GM03348 (cell line): Measurements from ENCODE around the gene EGFR.

Experiments used
- DNase-seq: peaks from one replicate; pipeline ENCODE4 v3.0.0; 2012; ENCODE audit warnings: low spot score

Gene EGFR

DNA sequence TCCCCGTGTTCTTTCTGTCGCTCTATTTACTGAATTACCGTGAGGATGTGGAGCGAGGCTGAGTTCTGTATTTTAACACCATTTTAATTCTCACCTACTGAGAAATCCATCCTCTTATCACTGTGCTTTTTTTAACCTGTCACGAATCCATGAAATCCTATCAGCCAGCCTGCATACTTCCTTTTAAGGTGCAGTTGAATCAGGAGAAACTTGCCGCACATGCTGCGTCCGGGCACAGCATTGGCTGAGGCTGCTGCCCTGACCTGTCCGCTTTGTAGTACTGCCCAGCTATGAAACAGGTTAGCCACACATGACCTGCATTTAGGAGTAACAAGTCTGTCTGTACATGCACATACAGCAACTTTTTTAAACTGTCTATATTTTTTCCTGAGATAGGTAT lies 82.5 kb downstream of the EGFR start:
- DNase-seq, result no peak

DNA sequence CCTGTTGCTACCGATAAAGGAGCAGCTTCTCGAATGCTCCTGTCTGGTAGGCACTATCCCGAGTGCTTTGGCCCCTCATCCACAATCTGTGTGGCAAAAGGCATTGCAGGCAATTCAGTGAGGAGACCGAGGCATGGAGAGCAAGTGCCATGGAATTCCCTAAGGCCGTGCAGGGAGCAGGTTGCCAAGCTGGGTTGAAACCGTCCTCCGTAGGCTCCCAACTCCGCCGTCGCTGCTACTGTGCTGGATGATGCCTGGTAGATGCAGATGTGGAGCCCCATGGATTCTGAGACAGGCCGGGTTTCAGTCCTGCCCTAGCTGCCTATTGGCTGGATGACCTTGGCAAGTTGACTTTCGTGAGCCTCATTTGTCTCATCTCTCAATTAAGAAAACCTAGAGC lies 85.3 kb downstream of the EGFR start:
- no peak for DNase-seq

DNA sequence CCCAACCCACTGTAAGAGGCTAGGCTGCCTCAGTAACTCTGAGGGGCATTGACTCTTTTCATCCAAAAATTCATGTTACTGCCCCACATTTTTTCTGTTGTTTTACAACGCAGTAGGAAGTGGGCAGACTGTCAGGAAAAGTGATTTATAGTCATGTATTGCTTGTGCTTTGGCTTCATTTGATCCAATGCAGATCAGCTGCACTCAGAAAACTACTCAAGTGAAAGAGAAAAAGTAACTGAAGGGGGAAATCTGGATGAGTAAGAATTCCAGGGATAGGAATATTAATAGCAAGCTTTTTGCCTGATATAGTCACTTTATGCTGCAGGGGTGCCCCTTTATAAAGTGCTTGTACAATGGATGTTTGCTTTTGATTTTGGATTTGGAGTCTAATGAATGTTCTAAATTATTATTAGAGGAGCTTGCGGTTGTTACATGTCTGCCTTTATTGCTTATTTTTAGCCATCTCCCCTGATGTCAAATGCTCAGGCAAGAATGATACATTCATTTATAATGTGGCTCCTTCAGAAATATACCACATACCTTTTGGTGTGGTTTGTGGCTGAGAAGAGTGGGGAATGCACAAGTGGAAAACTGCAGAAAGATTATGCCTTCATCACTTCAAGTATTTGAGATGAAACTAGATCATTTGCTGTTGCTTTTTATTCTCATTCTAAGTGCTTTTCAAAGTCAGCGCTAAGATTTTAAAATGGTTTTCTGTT lies 86.1 kb downstream of the EGFR start:
- DNase-seq, result no peak

DNA sequence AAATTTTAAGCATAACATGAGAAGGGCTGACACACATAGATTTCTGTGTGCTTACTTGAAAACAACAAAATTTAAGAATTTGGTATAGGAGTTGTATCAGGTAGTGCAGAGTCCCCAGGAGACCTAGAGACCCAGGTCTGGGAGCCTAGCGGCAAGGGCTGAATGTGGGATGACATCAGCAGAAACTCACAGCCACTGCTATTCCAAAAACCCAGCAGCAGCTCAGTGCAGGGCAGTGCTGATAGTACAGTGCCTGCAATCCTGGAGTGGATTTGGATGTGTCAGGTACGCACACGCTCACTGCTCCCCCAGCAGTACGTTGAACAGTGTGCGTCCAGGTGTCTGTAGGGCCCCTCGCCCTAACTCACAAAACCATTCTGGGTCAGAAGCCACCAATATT lies 87.1 kb downstream of the EGFR start:
- no peak for DNase-seq

DNA sequence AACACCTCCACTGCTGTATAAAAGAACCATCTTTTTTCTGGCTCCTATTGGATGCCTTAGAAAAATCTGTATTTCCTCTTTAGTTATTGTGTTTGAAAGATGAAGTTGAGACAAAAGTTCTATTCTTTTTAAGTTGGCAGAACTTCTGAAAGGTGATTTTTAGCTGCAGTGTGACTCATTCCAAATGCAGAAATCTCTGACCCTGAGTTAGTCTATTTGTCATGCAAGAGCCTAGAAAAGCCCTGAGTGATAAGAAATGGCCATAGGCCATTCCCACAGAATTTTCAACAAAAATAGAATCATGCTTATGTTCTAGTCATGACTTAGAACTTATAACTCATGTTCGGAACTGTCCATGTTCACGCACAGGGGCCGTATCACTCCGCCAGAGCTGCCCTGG lies 89.1 kb downstream of the EGFR start:
- DNase-seq, result no peak

DNA sequence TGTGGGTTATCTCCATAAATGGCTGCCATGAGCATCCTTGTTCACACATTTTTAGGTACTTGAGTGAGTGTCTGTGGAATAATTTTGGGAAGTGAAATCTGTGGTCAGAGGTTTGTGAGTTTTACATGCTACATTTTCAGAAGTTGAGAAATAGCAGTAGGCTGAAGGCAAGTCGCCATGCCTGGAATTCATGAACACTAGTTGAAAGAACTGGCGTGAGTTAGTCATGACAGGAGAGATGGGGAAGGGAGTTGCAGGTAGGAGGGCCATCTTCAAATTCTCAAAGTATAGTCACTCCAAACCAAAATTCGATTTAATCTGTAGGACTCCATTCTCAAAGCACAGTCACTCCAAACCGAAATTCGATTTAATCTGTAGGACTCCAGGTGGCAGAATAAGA lies 89.6 kb downstream of the EGFR start:
- DNase-seq, result no peak

DNA sequence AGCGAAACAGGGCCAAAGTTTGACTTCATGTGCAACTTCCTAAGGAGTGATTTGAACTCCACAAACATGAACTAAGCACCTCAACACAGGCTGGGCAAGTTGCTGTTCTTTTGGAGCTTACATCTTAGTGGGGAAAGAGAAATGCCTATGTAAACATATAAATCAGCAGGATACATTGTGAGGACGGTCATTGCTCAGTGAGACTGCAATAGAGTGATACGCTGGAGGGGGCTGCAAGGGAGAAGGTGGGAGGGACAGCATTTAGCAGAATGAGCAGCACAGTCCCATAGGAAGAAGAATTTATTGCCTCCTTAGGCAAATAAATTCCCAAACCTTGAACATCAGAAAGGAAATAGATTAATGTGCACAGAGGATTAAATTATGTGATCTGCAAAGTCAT lies 90.0 kb downstream of the EGFR start:
- no peak for DNase-seq

DNA sequence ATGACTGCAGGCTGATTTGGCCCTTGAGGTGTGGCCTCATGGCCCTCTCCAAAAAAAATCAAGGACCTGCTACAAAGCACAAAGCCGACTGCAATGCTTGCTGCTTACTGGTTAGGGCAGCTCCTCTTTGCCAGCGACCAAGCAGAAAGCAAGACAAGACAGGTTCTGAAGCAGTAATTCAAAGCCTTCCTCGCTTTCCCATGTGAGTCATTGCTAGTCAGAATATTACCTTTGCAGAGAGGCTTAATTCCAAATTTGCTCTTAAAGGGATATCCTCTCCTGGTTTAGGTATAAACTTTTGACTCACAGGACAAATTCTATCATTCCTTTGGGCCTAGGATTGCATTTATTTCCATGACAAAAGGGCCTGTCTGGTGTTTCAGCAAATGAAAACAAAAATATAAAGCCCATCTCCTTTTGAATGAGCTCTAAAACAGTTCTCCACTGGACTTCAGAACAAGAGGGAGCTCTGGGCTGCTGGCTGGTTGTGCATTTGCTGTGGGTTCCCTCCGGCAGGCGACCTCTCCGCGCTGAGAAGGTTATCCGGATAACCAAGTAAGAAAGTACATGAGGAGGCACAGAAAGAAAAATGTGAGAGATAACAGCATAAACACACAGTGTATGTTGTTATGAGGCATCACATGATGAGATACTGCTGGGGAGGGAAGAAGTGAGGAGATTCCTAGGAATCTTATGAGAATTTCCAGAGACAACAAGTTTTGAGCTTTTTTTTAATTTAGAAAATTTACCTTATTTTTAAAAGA lies 90.8 kb downstream of the EGFR start:
- DNase-seq, result no peak

DNA sequence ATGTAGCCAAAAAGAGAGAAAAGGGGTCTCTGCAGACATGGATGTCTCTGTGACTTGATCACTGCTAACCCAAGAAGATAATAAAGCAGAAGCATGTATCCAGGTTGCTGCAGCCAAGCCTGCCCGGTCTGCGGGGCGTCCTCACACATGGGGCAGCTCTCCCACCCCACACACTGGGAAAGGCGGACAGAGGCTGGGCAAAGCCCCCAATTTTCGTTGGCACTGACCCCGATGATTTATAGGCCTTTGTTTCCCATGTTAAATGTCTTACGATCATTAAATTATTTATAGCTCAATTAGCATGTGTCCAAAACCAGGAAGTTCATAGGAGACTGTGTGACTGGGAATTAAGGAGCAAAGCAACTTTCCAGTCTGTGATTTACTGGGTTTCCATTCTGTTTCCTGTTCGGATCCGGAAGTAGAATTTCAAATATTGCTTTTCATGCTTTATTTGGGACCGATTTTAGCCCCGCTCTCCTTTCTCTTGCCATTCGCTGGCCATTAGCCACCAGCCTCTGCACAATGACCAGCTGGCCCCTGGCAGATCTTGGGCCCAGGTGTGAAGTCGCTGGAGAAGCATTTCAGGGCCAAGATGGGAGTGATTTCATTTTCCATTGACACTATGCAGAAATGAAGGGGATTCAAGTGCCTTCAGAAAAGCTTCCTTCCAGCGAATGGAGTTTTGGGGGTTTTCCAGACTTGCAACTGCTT lies 91.6 kb downstream of the EGFR start:
- DNase-seq, result no peak

DNA sequence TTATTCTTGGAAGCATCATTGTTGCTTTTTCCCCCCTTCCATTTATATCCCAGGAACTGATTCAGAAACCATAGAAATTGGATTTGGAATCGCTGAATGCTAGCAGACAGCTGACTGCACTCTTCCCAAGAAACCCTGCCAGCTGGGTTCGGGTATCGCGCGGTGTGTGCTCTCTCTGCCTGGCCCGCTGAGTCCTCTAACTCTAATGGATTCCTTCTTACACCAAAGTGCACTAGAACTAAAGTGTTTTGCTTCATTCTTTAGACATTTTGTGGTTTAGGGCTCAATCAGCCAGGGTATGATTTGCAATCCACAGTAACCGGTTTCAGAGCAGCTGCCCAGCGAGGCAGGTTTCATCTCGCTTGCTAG lies 92.2 kb downstream of the EGFR start:
- peak; percentile 76 for DNase-seq

DNA sequence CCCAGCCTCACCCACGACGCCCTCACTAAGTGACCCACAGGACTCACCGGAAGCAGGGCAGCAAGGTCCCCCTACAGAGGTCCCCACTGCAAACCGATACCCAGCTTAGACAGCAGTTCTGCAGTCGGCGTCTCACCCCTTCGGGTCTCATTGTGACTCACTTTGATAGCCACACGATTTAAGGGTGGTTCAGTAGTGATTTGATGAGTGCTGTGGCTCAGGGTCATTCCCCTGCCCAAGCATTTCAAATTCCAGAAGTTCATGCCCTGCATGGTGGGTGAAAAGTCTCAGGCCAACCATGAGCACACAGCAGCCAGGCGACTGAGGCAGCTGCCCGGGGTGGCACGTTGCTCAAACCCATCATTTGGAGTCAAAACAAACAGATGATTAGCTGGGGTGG lies 93.2 kb downstream of the EGFR start:
- no peak for DNase-seq

DNA sequence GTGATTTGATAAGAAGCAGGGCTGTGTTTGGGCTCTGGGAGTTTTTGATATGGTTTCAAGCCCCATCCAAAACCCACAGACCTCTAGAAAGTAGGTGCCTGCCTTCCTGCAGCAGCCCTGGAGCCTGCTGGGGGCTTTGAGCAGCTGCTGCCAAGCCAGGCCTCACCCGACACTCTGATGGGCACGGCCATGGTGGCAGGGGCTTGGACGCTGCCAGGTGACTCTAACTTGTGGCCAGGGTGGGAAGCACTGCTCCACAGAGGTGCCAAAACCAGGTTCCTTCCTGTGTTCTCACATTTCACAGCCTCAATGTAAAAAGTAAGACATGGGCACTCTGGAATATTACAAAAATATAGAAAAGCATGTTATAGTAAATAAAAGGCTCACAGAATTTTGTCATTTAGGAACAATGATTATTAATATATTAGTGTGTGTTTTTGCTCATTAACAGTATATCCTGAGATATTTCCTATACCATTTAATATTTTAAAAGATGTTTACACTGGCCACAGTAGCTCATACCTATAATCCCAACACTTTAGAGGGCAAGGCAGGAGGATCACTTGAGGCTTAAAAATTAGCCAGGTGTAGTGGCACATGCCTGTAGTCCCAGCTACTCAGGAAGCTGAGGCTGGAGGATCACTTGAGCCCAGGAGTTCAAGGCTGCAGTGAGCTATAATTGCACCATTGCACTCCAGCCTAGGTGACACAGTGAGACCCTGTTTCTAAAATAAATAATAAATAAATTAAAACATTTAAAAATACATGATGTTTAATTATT lies 95.1 kb downstream of the EGFR start:
- no peak for DNase-seq

DNA sequence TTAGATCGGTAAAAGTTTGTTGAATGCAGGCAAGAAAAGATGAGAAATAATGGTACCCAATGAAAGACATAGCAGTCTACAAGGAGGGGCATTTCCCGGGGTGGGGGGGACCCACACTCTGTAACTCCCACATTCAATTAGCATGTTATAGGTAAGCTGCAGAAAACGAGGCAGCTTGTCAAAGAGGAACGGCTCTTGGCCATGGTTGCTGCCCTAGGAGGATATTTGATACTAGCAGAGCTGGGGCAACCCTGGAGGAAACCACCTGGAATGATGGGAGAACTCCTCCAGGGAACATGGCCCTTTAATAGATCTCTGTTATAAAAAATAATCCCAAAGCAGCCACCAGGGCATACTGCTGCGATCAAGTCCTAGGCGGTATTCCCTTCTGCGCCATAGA lies 98.5 kb downstream of the EGFR start:
- DNase-seq, result no peak

DNA sequence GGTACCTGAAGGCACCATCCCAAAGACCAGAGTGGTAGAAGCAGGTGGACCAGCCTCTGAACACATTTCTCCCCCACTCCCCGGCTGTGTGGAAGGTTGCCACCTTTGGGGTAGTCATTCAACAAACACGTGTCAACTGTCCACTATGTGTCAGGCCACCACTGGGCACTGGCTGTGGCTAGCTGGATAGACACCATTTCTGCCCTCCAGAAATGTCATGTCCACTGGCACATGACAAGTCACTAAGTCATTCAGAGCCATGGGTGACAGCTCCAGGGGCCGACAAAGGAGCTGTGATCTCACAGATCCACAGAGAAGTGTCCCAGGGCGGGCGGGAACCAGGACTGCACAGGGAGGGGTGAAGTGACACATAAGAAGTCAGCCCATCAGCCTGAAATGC lies 99.6 kb downstream of the EGFR start:
- DNase-seq, result no peak

DNA sequence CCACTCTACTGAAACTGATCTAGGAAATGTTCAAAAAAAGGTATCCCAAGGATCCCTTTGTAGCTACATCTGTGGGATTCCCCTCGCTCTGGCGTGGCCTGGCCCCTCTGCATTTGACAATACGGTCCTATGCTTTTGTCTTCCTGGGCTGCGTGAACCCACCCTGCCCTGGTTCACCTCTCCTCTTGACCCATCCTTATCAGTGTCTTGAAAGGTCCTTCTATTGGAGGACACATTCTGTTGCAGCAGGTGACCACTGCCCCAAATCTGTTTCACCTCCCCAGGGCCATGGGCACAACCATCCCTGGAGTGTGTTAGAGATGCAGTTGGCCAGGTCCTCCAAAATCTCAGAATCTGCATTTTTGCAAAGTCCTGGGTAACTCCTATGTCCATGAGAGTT lies 100.8 kb downstream of the EGFR start:
- DNase-seq, result no peak

DNA sequence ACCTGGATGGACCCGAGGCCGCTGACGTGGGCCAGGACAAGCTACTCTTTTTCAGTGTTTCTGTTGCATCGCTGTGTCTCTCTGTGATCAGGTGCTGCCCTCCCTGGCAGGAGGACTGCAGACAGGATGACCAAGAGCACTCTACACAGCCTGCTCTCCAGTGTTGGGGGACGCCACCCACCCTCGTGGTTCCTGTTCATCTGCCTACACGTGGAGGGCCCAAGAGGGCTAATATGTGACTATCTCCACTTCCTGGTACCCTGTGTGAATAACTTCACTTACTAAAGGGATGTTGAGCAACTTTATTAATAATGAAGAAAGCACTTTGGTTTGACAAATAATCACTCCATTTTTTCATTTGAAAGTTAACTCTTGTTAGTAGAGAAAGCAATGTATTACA lies 101.3 kb downstream of the EGFR start:
- no peak for DNase-seq

DNA sequence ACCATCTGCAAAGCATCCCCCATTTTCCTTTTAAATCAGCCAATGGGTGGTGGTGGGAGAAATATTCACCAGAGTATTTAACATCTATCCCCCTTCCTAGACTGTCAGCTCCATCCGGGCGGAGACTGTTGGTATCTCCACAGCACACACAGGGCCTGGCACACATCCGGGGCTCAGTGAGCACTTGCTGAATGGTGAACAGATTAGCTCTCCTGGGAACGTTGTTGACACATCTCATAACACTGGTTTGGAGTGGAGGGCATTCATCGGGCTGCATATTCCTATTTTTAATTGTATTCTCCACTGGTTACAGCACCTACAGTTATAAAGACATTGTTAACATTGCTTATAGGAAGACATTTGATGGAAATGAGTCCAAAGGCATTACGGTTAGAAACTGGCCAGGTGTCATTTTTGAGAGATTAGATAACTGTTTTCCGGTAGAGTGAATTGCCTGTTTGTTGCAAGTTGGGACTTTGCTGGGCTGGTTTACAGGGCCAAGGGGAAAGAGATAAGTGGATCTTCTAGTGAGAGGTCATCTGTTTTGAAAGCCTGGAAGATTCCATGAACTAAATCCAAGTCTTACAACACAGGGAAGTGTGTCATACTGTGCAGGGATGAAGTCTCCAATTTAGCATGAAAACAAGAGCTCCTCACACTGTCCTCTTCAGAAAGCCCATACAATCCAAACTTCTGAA lies 101.8 kb downstream of the EGFR start:
- peak; percentile 75 for DNase-seq

DNA sequence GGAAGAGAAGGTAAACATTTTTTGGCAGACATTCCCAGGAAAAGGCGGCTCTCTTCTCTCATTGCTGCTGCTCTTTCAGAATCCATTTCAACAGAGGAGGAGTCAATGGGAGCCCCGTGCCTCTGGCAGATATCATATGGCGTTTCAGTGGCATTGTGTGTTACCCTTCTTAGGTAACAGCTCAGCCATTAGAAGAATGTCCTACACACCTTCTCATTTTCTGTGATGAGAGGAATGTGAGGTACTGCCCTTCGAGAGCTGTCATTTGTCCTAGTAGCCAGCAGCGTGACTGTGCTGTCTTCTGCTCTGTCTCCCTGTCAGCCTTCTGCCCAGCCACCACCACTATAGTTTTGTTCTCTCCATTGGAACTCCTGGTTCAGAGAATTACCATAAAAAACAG lies 102.4 kb downstream of the EGFR start:
- DNase-seq, result no peak

DNA sequence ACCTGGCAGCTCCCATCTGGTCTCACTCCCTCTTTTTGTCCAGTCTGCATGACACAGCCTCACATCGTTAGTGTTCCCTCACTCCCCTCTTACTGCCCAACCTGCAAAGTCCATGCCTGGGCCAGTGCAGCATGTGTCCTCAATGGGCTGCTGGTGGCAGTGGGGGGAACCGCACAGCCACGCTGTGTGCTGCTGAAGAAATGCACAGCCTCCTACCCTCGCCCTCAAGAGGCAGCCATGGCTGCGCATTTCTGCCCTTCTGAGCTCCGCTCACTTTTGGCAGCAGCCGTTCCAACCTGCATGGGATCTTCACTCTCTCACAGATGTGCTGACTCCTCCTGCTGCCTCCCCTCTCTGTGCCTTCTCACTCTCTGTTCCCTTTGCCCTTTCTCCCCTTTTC lies 103.4 kb downstream of the EGFR start:
- no peak for DNase-seq

DNA sequence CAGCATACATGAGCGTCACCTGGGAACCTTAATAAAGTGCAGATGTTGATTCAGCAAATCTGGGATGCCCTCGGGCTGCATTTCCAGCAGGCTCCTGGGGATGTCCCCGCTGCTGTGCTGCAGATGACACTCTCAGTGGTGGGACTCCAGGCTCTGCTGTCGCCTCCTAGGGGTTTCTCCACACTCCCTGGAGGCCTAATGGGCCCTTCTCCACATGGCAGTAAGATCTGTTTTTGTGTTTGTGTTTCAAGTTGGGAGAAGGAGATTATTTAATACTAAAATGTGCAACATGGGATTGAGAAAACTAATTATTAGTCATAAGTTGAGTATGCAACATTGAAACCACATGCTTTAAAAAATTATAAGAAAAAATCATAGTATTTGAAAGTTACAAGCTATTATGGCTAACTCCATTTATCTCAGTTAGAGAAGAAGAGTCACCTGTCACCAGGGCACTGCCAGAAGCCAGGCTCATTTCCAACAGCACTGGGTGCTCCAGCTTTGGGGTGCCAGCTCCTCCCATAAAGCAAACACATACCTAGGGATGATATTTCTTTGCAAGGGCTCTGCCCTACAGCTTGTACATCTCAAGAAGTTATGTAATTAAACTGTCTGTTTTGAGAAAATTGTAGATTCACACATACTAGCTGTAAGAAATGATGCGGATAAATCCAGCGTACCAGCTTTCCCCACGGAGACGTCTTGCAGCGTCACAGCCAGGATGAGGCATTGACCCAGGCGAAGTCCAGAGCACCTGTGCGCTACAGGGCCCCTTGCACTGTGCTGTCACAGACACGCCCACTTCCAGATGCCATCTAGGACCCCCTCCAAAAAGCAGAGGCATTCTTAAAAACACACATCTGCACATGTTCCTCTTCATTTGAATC lies 106.4 kb downstream of the EGFR start:
- peak; percentile 52 for DNase-seq

DNA sequence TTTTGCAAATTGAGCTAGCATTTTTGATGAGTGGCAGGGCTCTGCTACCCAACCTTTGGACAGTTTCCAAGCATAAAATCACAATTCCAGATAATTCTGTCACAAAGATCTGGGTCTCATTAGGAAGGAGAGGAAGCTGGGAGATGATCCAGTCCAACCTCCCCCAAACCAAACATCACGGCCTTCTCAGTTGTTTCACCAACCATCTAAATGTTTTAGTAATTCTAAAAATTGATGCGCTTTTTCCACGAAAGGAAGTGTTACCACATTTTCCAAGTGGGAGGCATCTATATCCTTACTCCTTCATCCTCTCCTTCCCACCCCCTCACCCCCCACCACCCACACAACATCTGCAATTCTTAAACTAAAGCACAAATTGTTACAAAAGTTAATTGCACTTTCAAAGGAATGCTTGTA lies 108.3 kb downstream of the EGFR start:
- DNase-seq, result no peak
